Ascending aorta (tissue), 2 donors: ENCODE measurements around the gene AKR1C2. TPM values are rescaled to one million over a fixed set of nuclear protein-coding genes. Genes with fewer than 3 reads are reported as not detected.
"Not testable (repeated sequence)": the region's sequence is repeated elsewhere in the genome, so short reads cannot be mapped to it uniquely, and the experiment has no call there.

ENCODE experiments used
- DNase-seq, 2 donors: peaks; one replicate each; pipeline ENCODE4 v3.0.0-alpha.2; 2019; ENCODE audit warnings: low spot score in 2 of 2
- H3K27ac ChIP-seq, 2 donors: fragments of 200-600 bp; sonication (generic); one replicate each; pipeline ENCODE4 v1.5.1; 2016 to 2017; ENCODE audit warnings: mild to moderate bottlenecking in 1 of 2
- H3K27me3 ChIP-seq: fragments of 200-600 bp; sonication (generic); one replicate; pipeline ENCODE4 v1.5.1; 2017
- H3K36me3 ChIP-seq, 2 donors: fragments of 200-600 bp; sonication (generic); one replicate each; pipeline ENCODE4 v1.5.1; 2016
- H3K4me1 ChIP-seq, 2 donors: fragments of 200-600 bp; sonication (generic); one replicate each; pipeline ENCODE4 v1.5.1; 2016 to 2017; ENCODE audit warnings: mild to moderate bottlenecking in 1 of 2
- H3K4me3 ChIP-seq, 2 donors: fragments of 200-600 bp; sonication (generic); one replicate each; pipeline ENCODE4 v1.5.1; 2016 to 2017; ENCODE audit warnings: mild to moderate bottlenecking in 1 of 2
- H3K9me3 ChIP-seq, 2 donors: fragments of 200-600 bp; sonication (generic); one replicate each; pipeline ENCODE4 v1.5.1; 2016
- intact Hi-C: fragments of 100-400 bp; cut with DNase I; formaldehyde crosslinking; loops from one replicate; pipeline ENCODE4 v1.15.1; 2023
- total RNA-seq: library from RNA; depleted of rRNA; stranded (reverse); fragments of >200 nt; gene quantifications from one replicate; pipeline ENCODE4 v1.1.0, GENCODE V29; 2016
- TF ChIP-seq, protein P1 (sequence below), 3 experiments: fragments of 200-600 bp in 2 of 3; fragments of 450-650 bp in 1 of 3; sonication (generic) in 2 of 3; IDR thresholded peaks; one replicate each; pipeline ENCODE4 v1.5.1; 2016 to 2019; ENCODE audit warnings: antibody characterized with exemption in 3 of 3, mild to moderate bottlenecking in 1 of 3, moderate library complexity in 1 of 3

The AKR1C2 gene
- total RNA-seq, 1 donor from 2014 or later, result 16.6 TPM

DNA sequence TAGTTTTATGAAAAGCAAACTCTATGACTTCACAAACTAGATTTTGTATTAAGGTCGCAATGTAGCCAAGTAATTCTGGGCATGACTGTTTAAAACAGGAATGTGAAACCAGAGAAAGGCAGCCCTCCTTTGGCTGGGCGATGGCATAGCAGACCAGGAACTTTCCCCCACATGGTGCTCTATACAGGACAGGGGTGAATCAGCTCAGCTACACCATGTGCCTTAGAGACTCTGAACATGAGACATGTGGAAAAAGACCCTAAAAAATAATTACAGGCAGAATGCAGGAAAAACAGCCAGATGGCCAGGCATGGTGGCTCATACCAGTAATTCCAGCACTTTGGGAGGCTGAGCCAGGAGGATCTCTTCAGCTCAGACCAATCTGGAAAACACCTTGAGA, 60.7 kb downstream of the AKR1C2 start:
- not testable (repeated sequence) for H3K27me3 ChIP-seq, H3K36me3 ChIP-seq, H3K4me3 ChIP-seq, H3K9me3 ChIP-seq
- TF ChIP-seq, protein P1, sequence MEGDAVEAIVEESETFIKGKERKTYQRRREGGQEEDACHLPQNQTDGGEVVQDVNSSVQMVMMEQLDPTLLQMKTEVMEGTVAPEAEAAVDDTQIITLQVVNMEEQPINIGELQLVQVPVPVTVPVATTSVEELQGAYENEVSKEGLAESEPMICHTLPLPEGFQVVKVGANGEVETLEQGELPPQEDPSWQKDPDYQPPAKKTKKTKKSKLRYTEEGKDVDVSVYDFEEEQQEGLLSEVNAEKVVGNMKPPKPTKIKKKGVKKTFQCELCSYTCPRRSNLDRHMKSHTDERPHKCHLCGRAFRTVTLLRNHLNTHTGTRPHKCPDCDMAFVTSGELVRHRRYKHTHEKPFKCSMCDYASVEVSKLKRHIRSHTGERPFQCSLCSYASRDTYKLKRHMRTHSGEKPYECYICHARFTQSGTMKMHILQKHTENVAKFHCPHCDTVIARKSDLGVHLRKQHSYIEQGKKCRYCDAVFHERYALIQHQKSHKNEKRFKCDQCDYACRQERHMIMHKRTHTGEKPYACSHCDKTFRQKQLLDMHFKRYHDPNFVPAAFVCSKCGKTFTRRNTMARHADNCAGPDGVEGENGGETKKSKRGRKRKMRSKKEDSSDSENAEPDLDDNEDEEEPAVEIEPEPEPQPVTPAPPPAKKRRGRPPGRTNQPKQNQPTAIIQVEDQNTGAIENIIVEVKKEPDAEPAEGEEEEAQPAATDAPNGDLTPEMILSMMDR (IDR thresholded peaks at IDR 0.05), result peak in 2 of 3 experiments; percentile 12 to 29
- H3K4me1 ChIP-seq, result peaks cover 18 to 45% of the 10 kb centered on the region in 2 donors
- intact Hi-C loops, result loop anchor here (2.0 to 5.0 kb wide), 2 partner anchors 41 to 94 kb away; no protein-coding TSS in a partner anchor
- DNase-seq, result peak in 1 of 2 donors; percentile 73
- peak overlapping the region; percentile 91 to 94 for H3K27ac ChIP-seq

DNA sequence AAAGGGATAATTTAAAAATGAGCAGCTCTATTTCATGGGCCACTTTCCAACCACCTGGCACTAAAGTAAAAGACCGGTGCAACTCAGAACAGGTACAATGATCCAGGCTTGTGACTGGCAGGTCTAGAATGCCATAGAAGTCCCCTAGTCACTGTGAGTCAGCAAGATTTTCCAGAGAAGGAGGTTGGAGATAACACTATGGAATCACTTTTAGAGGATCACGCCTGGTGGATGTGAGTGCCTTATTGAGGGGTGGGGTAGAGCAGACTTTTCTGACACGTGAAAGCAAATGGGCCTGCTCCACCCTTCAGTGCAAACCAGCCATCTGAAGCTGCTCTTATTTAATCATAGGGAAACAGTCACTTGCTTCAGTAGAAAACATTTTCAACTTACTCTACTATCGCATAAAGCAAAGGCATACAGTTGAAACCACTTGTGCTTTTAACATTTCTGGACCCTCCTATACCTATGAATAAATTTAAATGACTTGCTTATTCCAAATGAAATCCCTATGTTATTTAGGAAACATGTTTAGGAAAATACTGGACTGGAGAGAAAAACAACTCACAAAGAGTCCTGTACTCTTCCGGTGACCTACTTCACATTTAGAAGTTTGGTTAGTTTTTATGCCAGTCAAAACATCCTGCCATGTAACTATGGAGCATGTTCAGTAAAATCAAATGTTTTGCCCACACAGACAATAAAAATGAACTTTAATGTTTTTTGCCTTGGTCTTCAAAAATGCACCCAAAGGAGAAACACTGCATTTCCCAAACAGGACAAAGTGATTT, 61.9 kb downstream of the AKR1C2 start:
- peaks cover 16 to 37% of the 10 kb centered on the region in 2 donors for H3K4me1 ChIP-seq
- peak overlapping the region; percentile 91 to 94 for H3K27ac ChIP-seq

DNA sequence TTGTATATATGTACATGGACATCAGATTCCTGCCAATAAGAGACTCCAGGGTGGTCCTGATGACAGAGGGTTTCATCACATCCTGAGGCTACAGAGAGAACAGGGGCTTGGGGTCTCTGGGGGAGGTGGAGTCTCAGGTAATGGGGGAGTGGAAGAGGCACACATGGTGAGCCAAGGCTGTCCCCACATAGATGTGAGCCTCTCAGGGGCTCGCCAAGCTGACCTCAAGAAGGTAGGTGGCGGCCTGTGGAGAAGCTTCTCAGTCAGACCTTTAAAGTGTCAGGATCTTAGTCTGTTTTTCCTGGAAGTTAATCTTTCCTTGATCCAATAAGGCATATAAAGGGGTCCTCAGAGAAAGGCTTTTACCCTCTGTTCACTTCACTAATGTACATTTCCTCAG, 62.7 kb downstream of the AKR1C2 start:
- Histone ChIP-seq H3K27ac (peak overlapping the region; percentile 91 to 94), H3K4me1 (peaks cover 12 to 29% of the 10 kb centered on the region in 2 donors)
- not testable (repeated sequence) for H3K27me3 ChIP-seq, H3K4me3 ChIP-seq, H3K9me3 ChIP-seq, H3K36me3 ChIP-seq, DNase-seq
- intact Hi-C loops, result loop anchor here (5.0 kb wide), 1 partner anchor 39 kb away; no protein-coding TSS in a partner anchor

More for the DNA sequence above, 61.9 kb downstream of the AKR1C2 start:
- H3K9me3 ChIP-seq, result no peaks in the 10 kb centered on the region
- TF ChIP-seq, protein P1 (IDR thresholded peaks at IDR 0.05), result no peak
- intact Hi-C loops, result loop anchor here (2.0 to 5.0 kb wide), 2 partner anchors 39 to 93 kb away; no protein-coding TSS in a partner anchor
- H3K4me3 ChIP-seq, result no peak overlapping the region
- no peaks in the 10 kb centered on the region for H3K27me3 ChIP-seq
- no peaks in the 10 kb centered on the region for H3K36me3 ChIP-seq
- DNase-seq, result no peak

DNA sequence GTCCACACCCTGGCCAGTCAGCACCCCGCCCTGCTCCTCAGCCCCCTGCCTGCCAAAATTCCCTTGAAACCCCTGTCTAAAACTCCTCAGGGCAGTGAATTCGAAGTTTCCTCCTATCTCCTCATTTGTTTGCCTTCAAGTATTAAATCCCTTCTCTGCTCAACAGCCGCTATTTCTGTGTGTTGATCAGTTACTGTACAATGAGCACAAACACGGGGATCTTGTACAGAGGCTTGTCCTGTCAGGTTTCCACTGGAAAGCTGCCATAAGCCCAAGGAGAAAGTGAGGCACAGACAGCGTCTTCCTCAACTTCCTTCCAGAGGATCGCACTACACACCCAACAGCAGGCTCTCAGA, 63.6 kb downstream of the AKR1C2 start:
- peaks cover 12 to 28% of the 10 kb centered on the region in 2 donors for H3K4me1 ChIP-seq
- intact Hi-C loops, result loop anchor here (5.0 kb wide), 1 partner anchor 38 kb away; no protein-coding TSS in a partner anchor
- DNase-seq, result not testable (repeated sequence)

DNA sequence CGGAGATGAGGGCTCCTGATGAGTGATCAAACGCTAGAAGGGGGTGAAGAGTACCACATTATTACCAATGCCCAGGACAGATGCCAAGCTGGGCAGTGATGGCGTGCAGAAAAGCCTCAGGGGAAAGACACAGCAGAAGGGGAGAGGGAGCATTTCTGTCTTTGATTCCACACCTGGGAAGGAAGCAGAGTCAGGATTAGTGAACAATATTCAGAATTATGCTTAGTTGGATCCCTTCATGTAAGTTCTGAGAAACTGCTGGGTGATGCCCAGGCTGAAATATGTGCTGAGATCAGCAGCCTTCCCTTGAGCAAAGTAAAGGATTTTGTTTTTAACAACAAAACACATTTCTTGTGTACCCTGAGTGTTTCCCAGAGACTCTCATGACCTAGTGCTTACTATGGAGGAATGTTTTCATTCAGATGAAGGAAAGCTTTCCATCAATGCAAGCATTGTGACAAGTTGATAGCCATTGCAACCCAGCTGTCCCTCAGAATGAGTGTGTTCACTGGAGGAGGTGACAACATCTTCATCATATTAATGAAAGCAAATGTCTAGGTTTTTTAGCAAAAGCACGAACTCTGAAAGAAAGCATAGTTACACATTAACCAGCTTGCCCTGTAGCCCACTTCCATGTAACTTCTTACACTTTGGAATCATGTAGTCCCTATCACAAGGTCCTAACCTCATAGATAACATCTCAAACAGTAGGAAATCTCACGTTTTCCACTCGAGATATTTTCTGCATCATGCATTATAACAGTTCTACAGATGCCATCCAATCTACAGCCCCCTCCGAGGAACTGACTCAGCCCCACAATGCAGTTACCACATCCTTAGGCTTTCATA, 64.2 kb downstream of the AKR1C2 start:
- Histone ChIP-seq H3K27me3 (no peaks in the 10 kb centered on the region), H3K36me3 (no peaks in the 10 kb centered on the region), H3K9me3 (no peaks in the 10 kb centered on the region), H3K4me1 (peaks cover 12 to 28% of the 10 kb centered on the region in 2 donors), H3K27ac (peak overlapping the region in 1 of 2 donors; percentile 94), H3K4me3 (no peak overlapping the region)
- no peak for DNase-seq
- TF ChIP-seq, protein P1 (IDR thresholded peaks at IDR 0.05), result no peak
- intact Hi-C loops, result loop anchor here (5.0 kb wide), 2 partner anchors 37 to 72 kb away; no protein-coding TSS in a partner anchor

More for the DNA sequence above, 63.6 kb downstream of the AKR1C2 start:
- H3K9me3 ChIP-seq, H3K36me3 ChIP-seq, H3K4me3 ChIP-seq, H3K27me3 ChIP-seq: not testable (repeated sequence)
- H3K27ac ChIP-seq, result peak overlapping the region in 1 of 2 donors; percentile 94

Other genes with a start within 250 kb of the AKR1C2 start
- 0.53 TPM for gene AKR1E2, start 177.7 kb downstream of the AKR1C2 start, total RNA-seq
- gene AKR1C1, start 40.4 kb downstream of the AKR1C2 start, total RNA-seq, result 18.4 TPM
- 64.4 TPM for gene AKR1C3, start 90.6 kb upstream of the AKR1C2 start, total RNA-seq
- gene AKR1C8, start 181.3 kb upstream of the AKR1C2 start, total RNA-seq, result not detected
- gene AKR1C4, start 193.0 kb upstream of the AKR1C2 start, total RNA-seq, result not detected